ENCODE measurements around the gene PCSK1.

PCSK1 gene

DNA sequence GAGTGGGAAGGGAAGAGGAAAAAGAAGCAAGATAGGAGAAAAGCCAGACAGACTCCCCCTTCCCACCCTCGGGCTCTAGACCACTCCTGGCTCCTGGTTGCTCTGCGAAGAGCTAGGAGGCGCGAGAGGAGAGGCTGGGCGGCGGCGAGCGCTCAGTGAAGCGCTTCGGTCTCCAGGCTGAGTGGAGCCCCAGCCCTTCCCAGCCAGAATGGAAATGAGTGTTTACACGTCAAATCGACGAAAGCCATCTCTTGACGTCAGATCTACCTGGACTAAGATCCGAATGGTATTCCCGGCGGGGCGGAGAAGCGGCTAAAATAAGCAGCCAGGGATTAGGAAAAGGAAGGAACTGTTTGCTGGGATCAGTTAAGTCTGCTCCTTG lies at the start of gene PCSK1:
Gene PCSK1, minus strand, starts transcription at position 183 of the 382 bp plus-strand sequence. CDS start 206 bp downstream, outside the sequence.
- H3K4me3 ChIP-seq: peak within 1 kb of the TSS; percentile 62
- H3K27ac ChIP-seq: no peak within 1 kb of the TSS
- TF ChIP-seq, protein P1, sequence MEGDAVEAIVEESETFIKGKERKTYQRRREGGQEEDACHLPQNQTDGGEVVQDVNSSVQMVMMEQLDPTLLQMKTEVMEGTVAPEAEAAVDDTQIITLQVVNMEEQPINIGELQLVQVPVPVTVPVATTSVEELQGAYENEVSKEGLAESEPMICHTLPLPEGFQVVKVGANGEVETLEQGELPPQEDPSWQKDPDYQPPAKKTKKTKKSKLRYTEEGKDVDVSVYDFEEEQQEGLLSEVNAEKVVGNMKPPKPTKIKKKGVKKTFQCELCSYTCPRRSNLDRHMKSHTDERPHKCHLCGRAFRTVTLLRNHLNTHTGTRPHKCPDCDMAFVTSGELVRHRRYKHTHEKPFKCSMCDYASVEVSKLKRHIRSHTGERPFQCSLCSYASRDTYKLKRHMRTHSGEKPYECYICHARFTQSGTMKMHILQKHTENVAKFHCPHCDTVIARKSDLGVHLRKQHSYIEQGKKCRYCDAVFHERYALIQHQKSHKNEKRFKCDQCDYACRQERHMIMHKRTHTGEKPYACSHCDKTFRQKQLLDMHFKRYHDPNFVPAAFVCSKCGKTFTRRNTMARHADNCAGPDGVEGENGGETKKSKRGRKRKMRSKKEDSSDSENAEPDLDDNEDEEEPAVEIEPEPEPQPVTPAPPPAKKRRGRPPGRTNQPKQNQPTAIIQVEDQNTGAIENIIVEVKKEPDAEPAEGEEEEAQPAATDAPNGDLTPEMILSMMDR (IDR thresholded peaks at IDR 0.05): no peak
- DNase-seq (ENCODE audit: low spot score): no peak

DNA sequence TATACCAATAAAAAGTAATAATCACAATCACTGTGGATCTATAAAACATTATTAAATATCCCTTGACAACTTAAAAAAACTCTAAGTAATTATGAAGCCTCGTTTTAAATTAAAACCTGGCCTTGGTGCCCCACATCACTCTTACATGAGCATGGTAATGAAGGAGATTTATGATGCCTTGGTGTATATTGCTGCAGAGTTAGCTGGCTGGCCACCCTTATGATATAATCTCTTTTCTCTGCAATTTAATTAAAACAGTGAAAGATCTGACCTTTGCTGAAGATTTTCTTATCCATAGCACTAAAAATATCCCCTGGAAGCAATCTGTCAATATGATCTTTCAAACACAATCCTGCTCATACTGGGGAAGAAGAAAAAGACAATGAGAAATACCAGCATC lies 48.8 kb upstream of the PCSK1 start:
- Histone ChIP-seq H3K27ac (no peak overlapping the region), H3K4me3 (no peak overlapping the region)
- no peak for DNase-seq (ENCODE audit: low spot score)
- TF ChIP-seq, protein P1 (IDR thresholded peaks at IDR 0.05): no peak

DNA sequence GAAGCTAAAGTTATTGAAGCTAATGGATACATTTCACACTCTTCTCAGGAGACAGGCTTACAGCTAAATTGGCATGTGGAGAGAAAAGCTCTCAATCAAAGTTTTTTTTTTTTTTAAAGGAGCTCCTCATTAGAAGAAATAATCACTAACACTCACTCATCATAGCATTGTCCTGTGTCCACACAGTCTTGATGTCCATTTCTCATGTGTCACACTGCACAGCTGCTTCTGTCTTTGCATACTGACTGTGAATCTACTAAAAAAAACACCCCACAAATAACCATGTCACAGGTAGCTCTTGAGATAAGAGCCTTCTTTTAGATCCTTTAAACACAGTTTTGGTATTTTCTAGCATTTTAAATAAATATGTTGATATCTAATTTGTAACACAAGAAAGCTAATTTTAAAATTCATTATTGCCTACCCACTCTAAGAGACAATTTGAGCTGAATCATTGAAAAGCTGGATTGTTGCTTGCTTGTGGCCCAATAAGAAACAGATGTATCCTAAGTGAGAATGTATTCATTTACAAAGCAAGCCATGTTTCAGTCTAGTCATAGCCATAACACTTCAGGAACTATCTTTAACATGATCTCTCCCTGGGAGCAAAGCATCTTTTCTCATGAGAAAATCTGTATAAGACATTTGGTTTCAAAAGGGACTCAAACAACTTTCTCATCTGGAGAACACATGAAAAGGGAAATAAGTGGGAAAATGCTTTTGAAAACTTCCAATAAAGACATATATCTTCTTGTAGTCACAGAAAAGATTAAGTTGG lies 48.1 kb upstream of the PCSK1 start:
- H3K4me3 ChIP-seq: no peak overlapping the region
- DNase-seq (ENCODE audit: low spot score): no peak
- TF ChIP-seq, protein P1 (IDR thresholded peaks at IDR 0.05): no peak
- no peak overlapping the region for H3K27ac ChIP-seq

DNA sequence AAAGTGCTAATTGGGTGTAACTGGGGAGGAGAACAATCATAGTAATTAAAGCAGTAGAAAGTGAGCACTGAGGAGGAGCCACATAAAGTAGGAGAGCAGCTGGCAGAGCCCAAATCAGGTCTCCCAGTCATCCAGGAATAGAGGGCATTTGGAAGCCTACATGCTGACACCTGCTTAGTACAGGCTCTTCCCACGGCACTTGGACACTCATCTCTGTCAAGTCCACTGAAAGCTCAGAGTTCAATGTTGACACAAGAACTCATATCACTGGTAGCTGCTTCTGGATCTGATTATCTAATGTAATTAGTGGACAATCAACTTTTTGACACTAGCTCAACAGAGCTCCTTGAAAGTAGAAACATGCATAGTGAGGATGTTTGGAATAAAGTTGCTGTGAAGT lies 45.9 kb upstream of the PCSK1 start:
- no peak for DNase-seq (ENCODE audit: low spot score)
- no peak overlapping the region for H3K4me3 ChIP-seq
- H3K27ac ChIP-seq: no peak overlapping the region
- TF ChIP-seq, protein P1 (IDR thresholded peaks at IDR 0.05): no peak

DNA sequence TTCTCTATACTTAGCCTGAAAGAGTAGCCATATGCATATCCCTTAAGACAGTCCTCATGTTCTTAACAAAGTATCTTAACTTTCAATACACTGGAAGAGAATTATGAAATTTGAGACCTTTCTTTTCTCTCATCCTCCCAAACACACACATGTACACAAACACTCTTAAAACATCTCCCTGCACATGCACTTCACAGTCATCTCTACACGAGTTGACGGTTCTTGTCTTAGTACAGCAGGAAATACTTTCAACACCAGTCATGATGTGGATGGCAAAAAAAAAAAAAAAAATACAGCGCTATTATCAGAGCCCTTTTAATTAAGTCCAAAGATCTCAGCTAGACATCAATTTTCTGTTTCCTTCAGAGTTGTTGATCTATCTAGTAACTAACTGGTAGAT lies 43.6 kb upstream of the PCSK1 start:
- H3K4me3 ChIP-seq: no peak overlapping the region
- TF ChIP-seq, protein P1 (IDR thresholded peaks at IDR 0.05): no peak
- no peak overlapping the region for H3K27ac ChIP-seq
- no peak for DNase-seq (ENCODE audit: low spot score)

DNA sequence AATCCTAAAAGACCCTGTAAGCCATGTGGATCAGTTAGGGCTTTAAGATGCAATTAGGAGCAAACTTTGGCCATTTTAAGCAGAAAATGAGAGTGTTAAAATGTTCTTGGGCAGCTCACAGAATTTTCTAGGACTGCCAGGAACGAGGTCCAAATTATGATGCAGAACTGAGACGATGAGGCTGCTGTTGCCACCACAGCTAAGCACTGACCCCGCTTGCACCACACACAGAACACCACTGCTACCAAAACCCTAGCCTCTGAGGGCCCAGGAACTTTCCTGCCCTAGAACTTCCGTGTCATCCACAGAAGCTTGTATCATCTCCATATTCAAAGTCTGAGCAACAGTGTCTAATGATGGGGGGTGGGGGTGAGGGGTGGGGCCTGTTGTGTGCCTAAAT lies 41.0 kb upstream of the PCSK1 start:
- DNase-seq (ENCODE audit: low spot score): no peak
- no peak overlapping the region for H3K4me3 ChIP-seq
- TF ChIP-seq, protein P1 (IDR thresholded peaks at IDR 0.05): no peak
- no peak overlapping the region for H3K27ac ChIP-seq

DNA sequence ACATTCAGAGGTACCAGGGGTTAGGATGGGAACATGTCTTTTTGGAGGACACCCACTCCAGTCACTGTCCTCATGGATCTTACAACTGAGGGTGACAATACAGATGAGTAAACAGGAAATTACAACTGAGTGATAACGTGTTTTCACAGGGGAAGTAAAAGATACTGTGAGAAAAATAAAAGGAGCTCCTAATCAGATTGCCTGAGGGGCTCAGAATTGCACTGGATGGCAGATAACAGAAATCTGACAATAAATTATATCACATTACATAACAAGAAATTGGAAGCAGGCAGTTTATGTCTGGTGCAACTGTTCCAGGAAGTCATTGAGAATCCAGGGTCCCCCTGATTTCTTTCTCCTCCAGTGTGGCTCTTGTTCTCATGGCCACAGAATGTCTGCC lies 40.1 kb upstream of the PCSK1 start:
- Histone ChIP-seq H3K27ac (no peak overlapping the region), H3K4me3 (no peak overlapping the region)
- no peak for DNase-seq (ENCODE audit: low spot score)
- TF ChIP-seq, protein P1 (IDR thresholded peaks at IDR 0.05): no peak
